Tibial nerve (tissue), 4 donors: ENCODE measurements around the gene PMPCA. TPM values are rescaled to one million over a fixed set of nuclear protein-coding genes. Genes with fewer than 3 reads are reported as not detected.

Experiments used
- DNase-seq, 2 donors: peaks; one replicate each; pipeline ENCODE4 v3.0.0-alpha.2; 2019; ENCODE audit warnings: low spot score in 2 of 2
- H3K27ac ChIP-seq, 4 donors: fragments of 200-600 bp; sonication (generic) in 3 of 4; one replicate each; pipeline ENCODE4 v1.5.1; 2017 to 2019; ENCODE audit warnings: mild to moderate bottlenecking in 1 of 4
- H3K27me3 ChIP-seq, 2 donors: fragments of 200-600 bp; sonication (generic) in 1 of 2; one replicate each; pipeline versions ENCODE4 v1.5.1 to v1.6.0; 2017 to 2019
- H3K36me3 ChIP-seq, 3 donors: fragments of 200-600 bp; sonication (generic); one replicate each; pipeline ENCODE4 v1.5.1; 2018 to 2019
- H3K4me1 ChIP-seq, 4 donors: fragments of 200-600 bp; sonication (generic) in 3 of 4; one replicate each; pipeline ENCODE4 v1.5.1; 2017 to 2019
- H3K4me3 ChIP-seq, 4 donors: fragments of 200-600 bp; sonication (generic) in 3 of 4; one replicate each; pipeline ENCODE4 v1.5.1; 2017 to 2019; ENCODE audit warnings: mild to moderate bottlenecking in 1 of 4, moderate library complexity in 1 of 4
- H3K9me3 ChIP-seq, 4 donors: fragments of 200-600 bp; sonication (generic) in 3 of 4; one replicate each; pipeline ENCODE4 v1.5.1; 2017 to 2019
- CTCF ChIP-seq, 5 experiments: fragments of 200-600 bp in 3 of 5; fragments of 450-650 bp in 2 of 5; sonication (generic) in 3 of 5; IDR thresholded peaks; one replicate each; pipeline ENCODE4 v1.5.1; 2016 to 2019; ENCODE audit warnings: antibody characterized with exemption in 5 of 5, mild to moderate bottlenecking in 3 of 5, moderate library complexity in 2 of 5
- EP300 ChIP-seq, 2 donors: sonication (generic); formaldehyde crosslinking; IDR thresholded peaks; one replicate each; pipeline ENCODE4 v1.6.1; 2017; ENCODE audit warnings: antibody characterized with exemption in 2 of 2, mild to moderate bottlenecking in 1 of 2
- POLR2A ChIP-seq, 2 donors: fragments of 450-650 bp; IDR thresholded peaks; one replicate each; pipeline ENCODE4 v1.6.1; 2017; ENCODE audit warnings: antibody characterized with exemption in 2 of 2, mild to moderate bottlenecking in 2 of 2, moderate library complexity in 2 of 2
- WGBS, 2 donors: methylation state at CpG; one replicate each; pipeline ENCODE4 v1.1.5; 2018; 5-methylcytosine and 5-hydroxymethylcytosine counted together
- total RNA-seq, 4 donors: library from RNA; depleted of rRNA; stranded (reverse); fragments of >200 nt; gene quantifications; one replicate each; pipeline ENCODE4 v1.1.0, GENCODE V29; 2016

Gene PMPCA
- total RNA-seq, 4 donors from 2014 or later: 35.6 to 42.0 (median 39.3) TPM

- no peak overlapping the region for H3K27ac ChIP-seq
- 85 to 90% methylated on average over 7 of the region's 7 CpGs for WGBS, 2 donors
- no peaks in the 10 kb centered on the region for H3K9me3 ChIP-seq
- no peaks in the 10 kb centered on the region for H3K27me3 ChIP-seq
- no peak for DNase-seq
- H3K4me1 ChIP-seq: peaks cover 0 to 39% (median 23%) of the 10 kb centered on the region in 4 donors
- TF ChIP-seq POLR2A (IDR thresholded peaks at IDR 0.05) (no peak), CTCF (IDR thresholded peaks at IDR 0.05) (no peak), EP300 (IDR thresholded peaks at IDR 0.05) (no peak)
- peaks cover 3 to 55% (median 8%) of the 10 kb centered on the region in 3 donors for H3K36me3 ChIP-seq
- no peak overlapping the region for H3K4me3 ChIP-seq
Observed at GRCh38 chr9:136407911-136408310, 2.5 kb upstream of the PMPCA start.

GRCh38 chr9:136409557-136410455 lies 652 bp upstream of the PMPCA start:
- WGBS, 2 donors: 9 to 10% methylated on average over 44 of the region's 71 CpGs
- Histone ChIP-seq H3K4me3 (peak overlapping the region; percentile 82 to 97 (median 87)), H3K27ac (peak overlapping the region; percentile 46 to 96 (median 89)), H3K4me1 (peaks cover 0 to 42% (median 19%) of the 10 kb centered on the region in 4 donors), H3K36me3 (peaks cover 8 to 57% (median 9%) of the 10 kb centered on the region in 3 donors), H3K27me3 (no peaks in the 10 kb centered on the region), H3K9me3 (no peaks in the 10 kb centered on the region)
- TF ChIP-seq POLR2A (IDR thresholded peaks at IDR 0.05): peak in 1 of 2 donors; percentile 7
- peak in 1 of 2 donors; percentile 10 for TF ChIP-seq EP300 (IDR thresholded peaks at IDR 0.05)
- TF ChIP-seq CTCF (IDR thresholded peaks at IDR 0.05): peak in 1 of 5 experiments; percentile 3
- DNase-seq: no peak

GRCh38 chr9:136411378-136411777 lies 920 bp downstream of the PMPCA start:
- TF ChIP-seq EP300 (IDR thresholded peaks at IDR 0.05) (no peak), POLR2A (IDR thresholded peaks at IDR 0.05) (no peak), CTCF (IDR thresholded peaks at IDR 0.05) (no peak)
- Histone ChIP-seq H3K9me3 (no peaks in the 10 kb centered on the region), H3K4me1 (peaks cover 0 to 42% (median 19%) of the 10 kb centered on the region in 4 donors), H3K36me3 (peaks cover 9 to 57% (median 12%) of the 10 kb centered on the region in 3 donors), H3K27ac (peak overlapping the region; percentile 86 to 96 (median 94)), H3K4me3 (peak overlapping the region; percentile 82 to 97 (median 87)), H3K27me3 (no peaks in the 10 kb centered on the region)
- DNase-seq: no peak
- WGBS, 2 donors: 41 to 46% methylated on average over 4 of the region's 4 CpGs

GRCh38 chr9:136412962-136413361 lies 2.5 kb downstream of the PMPCA start:
- peak overlapping the region in 1 of 4 donors; percentile 93 for H3K27ac ChIP-seq
- peaks cover 6 to 57% (median 9%) of the 10 kb centered on the region in 3 donors for H3K36me3 ChIP-seq

More at GRCh38 chr9:136412962-136413361, 2.5 kb downstream of the PMPCA start:
- no peak for DNase-seq
- no peaks in the 10 kb centered on the region for H3K27me3 ChIP-seq
- H3K9me3 ChIP-seq: no peaks in the 10 kb centered on the region
- 63 to 71% methylated on average over 9 of the region's 9 CpGs for WGBS, 2 donors
- TF ChIP-seq CTCF (IDR thresholded peaks at IDR 0.05): no peak
- TF ChIP-seq EP300 (IDR thresholded peaks at IDR 0.05): no peak
- TF ChIP-seq POLR2A (IDR thresholded peaks at IDR 0.05): no peak
- no peak overlapping the region for H3K4me3 ChIP-seq
- H3K4me1 ChIP-seq: peaks cover 0 to 41% (median 19%) of the 10 kb centered on the region in 4 donors
